RWPE2 (cell line): ENCODE measurements around the gene HAPSTR1.

Experiments used
- ATAC-seq: fragments of 200-7000 bp; cut with Tn5 transposase; 3 replicates; pipeline ENCODE4 v1.9.1; 2021; ENCODE audit warnings: low read depth
- DNase-seq: peaks from one replicate; pipeline ENCODE4 v3.0.0-alpha.2; 2020; ENCODE audit warnings: low spot score
- H3K27ac ChIP-seq: fragments of 450-650 bp; 2 replicates; pipeline ENCODE4 v1.5.1; 2017; ENCODE audit warnings: mild to moderate bottlenecking; ENCODE audit not compliant: poor library complexity, severe bottlenecking
- H3K27me3 ChIP-seq: fragments of 250-450 bp; sonication (Bioruptor Pico); 2 replicates; pipeline ENCODE4 v1.5.1; 2021; ENCODE audit warnings: mild to moderate bottlenecking, moderate library complexity; ENCODE audit not compliant: insufficient read depth, poor library complexity, severe bottlenecking
- H3K36me3 ChIP-seq: fragments of 250-450 bp; sonication (Bioruptor Pico); 2 replicates; pipeline ENCODE4 v1.5.1; 2020; ENCODE audit warnings: low read depth, mild to moderate bottlenecking, moderate library complexity
- H3K4me1 ChIP-seq: fragments of 250-450 bp; sonication (Bioruptor Pico); 2 replicates; pipeline ENCODE4 v1.5.1; 2021; ENCODE audit warnings: mild to moderate bottlenecking, moderate library complexity; ENCODE audit not compliant: insufficient read depth, poor library complexity, severe bottlenecking
- H3K4me3 ChIP-seq: fragments of 250-450 bp; sonication (Bioruptor Pico); 2 replicates; pipeline ENCODE4 v1.5.1; 2021; ENCODE audit warnings: mild to moderate bottlenecking, moderate library complexity; ENCODE audit not compliant: severe bottlenecking
- H3K9me3 ChIP-seq: fragments of 250-450 bp; sonication (Bioruptor Pico); 2 replicates; pipeline ENCODE4 v1.5.1; 2021; ENCODE audit warnings: mild to moderate bottlenecking, moderate library complexity; ENCODE audit not compliant: severe bottlenecking
- CTCF ChIP-seq: fragments of 450-650 bp; IDR thresholded peaks from one replicate; pipeline ENCODE4 v1.5.1; 2017; ENCODE audit warnings: mild to moderate bottlenecking, moderate library complexity; ENCODE audit not compliant: poor library complexity, severe bottlenecking

HAPSTR1 gene

DNA sequence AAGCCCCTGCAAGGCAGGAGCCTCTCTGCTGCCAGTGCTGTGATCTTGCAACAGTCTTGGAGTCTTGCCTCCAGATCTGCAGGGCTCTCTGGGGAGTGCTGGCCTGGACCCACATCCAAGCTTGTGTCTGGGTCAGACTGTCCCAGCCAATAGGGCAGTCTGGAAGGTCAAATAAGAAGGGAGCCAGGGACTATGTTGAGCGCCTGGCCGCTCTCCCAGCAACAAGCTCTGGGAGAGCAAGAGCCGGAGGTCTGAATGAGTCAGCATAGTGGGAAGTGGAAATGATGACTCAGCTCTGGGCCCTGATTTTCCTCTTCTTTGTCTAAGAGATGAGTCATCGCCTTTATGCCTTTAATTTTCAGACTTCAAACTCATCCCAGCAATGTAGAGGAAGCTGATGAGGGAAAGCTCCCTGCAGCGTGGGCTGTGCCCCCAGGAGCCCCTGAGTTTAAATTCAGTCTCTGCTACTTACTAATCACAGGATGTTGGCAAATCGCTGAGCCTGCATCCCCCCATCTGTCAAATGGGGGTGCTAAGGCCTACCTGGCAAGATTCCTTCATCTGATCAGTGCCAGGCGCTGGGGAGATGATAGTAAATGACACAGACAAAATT lies 43.6 kb upstream of the HAPSTR1 start:
- H3K4me1 ChIP-seq: peaks cover 19% of the 10 kb centered on the region
- DNase-seq: peak; percentile 94
- no peaks in the 10 kb centered on the region for H3K27me3 ChIP-seq
- H3K9me3 ChIP-seq: no peaks in the 10 kb centered on the region
- H3K36me3 ChIP-seq: no peaks in the 10 kb centered on the region
- peak; percentile 94 for ATAC-seq
- H3K27ac ChIP-seq: peak overlapping the region; percentile 90
- no peak for TF ChIP-seq CTCF
- no peak overlapping the region for H3K4me3 ChIP-seq

DNA sequence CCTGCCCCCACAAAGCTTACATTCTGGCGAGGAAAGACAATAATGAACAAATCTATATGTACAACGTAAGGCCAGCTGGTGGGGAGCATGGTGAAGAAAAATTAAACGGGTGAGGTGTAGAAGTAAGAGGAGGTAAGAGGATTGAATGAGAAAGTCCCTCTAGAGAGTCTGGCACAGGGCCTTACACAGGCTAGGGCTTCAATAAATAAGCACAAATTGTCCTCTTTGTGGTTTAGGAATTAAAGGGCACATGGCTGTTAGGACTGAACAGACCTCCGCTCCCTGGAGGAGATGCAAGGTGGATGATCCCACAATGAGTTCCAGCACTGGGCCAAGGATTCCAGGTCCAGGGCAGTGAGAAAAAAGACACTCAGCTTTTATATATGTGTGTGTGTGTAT lies 43.1 kb upstream of the HAPSTR1 start:
- no peaks in the 10 kb centered on the region for H3K27me3 ChIP-seq
- no peaks in the 10 kb centered on the region for H3K36me3 ChIP-seq
- DNase-seq (no peak), ATAC-seq (no peak)
- no peak overlapping the region for H3K4me3 ChIP-seq
- no peaks in the 10 kb centered on the region for H3K9me3 ChIP-seq
- H3K27ac ChIP-seq: peak overlapping the region; percentile 90
- H3K4me1 ChIP-seq: peaks cover 19% of the 10 kb centered on the region
- TF ChIP-seq CTCF: no peak

DNA sequence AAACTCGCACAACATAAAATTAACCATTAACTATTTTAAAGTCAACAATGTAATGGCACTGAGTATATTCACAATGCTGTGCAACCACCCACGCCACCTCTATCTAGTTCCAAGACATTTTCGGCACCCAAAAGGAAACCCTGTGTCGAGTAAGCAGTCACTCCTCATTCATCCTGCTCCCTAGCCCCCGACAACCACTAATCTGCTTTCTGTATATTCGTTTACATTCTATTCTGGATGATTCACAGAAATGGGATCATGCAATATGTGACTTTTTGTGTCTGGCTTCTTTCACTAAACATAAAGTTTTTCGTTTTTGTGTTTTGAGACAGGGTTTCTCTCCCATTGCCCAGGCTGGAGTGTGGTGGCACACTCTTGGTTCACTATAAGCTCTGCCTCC lies 42.2 kb upstream of the HAPSTR1 start:
- H3K4me3 ChIP-seq: no peak overlapping the region
- DNase-seq: no peak

GRCh38 chr16:9050102-9050830 lies 41.2 kb upstream of the HAPSTR1 start:
- Histone ChIP-seq H3K27me3 (no peaks in the 10 kb centered on the region), H3K27ac (peak overlapping the region; percentile 90), H3K4me3 (no peak overlapping the region), H3K36me3 (no peaks in the 10 kb centered on the region), H3K4me1 (peaks cover 19% of the 10 kb centered on the region), H3K9me3 (no peaks in the 10 kb centered on the region)
- DNase-seq (no peak), ATAC-seq (no peak)
- peak; percentile 56 for TF ChIP-seq CTCF

More for the DNA sequence above, 42.2 kb upstream of the HAPSTR1 start:
- Histone ChIP-seq H3K36me3 (no peaks in the 10 kb centered on the region), H3K27ac (peak overlapping the region; percentile 90), H3K27me3 (no peaks in the 10 kb centered on the region), H3K9me3 (no peaks in the 10 kb centered on the region), H3K4me1 (peaks cover 19% of the 10 kb centered on the region)
- no peak for ATAC-seq
- TF ChIP-seq CTCF: no peak

- ATAC-seq (peak; percentile 78), DNase-seq (peak; percentile 85)
- no peaks in the 10 kb centered on the region for H3K27me3 ChIP-seq
- no peaks in the 10 kb centered on the region for H3K9me3 ChIP-seq
- H3K27ac ChIP-seq: no peak overlapping the region
- H3K36me3 ChIP-seq: no peaks in the 10 kb centered on the region
- H3K4me1 ChIP-seq: peaks cover 10% of the 10 kb centered on the region
- no peak for TF ChIP-seq CTCF
- no peak overlapping the region for H3K4me3 ChIP-seq
These were observed 38.3 kb upstream of the HAPSTR1 start for GRCh38 chr16:9053006-9053601.
